Pancreas (tissue), 10 donors: Measurements from ENCODE around the gene CTSC. TPM values are rescaled to one million over a fixed set of nuclear protein-coding genes. Genes with fewer than 3 reads are reported as not detected.

Source experiments
- ATAC-seq, 4 donors: fragments of 200-7000 bp; cut with Tn5 transposase; one replicate each; pipeline versions ENCODE4 v1.8.0 to v1.9.1; 2020; ENCODE audit warnings: mild to moderate bottlenecking in 4 of 4, moderate library complexity in 4 of 4
- DNase-seq, 6 donors: peaks; one replicate each; pipeline ENCODE4 v3.0.0-alpha.2; 2020
- FAIRE-seq: peaks from 2 replicates; lab custom pipeline; 2012; peaks lifted over from hg19 to GRCh38; lab: Jason Lieb, UNC
- H3K27ac ChIP-seq, 4 donors: fragments of 200-600 bp; sonication (generic); 1 replicate in 3 of 4; 2 replicates in 1 of 4; pipeline versions ENCODE4 v1.5.0 to v1.8.0; 2020
- H3K27me3 ChIP-seq, 4 donors: fragments of 200-600 bp; one replicate each; pipeline ENCODE4 v1.8.0; 2021
- H3K36me3 ChIP-seq, 3 donors: fragments of 200-600 bp; sonication (generic) in 1 of 3; one replicate each; pipeline versions ENCODE4 v1.5.0 to v1.8.0; 2020 to 2021
- H3K4me1 ChIP-seq, 3 donors: fragments of 200-600 bp; one replicate each; pipeline ENCODE4 v1.8.0; 2021
- H3K4me3 ChIP-seq, 4 donors: fragments of 200-600 bp; sonication (generic) in 2 of 4; one replicate each; pipeline versions ENCODE4 v1.5.0 to v1.8.0; 2020 to 2021
- H3K9me3 ChIP-seq, 4 donors: fragments of 200-600 bp; one replicate each; pipeline ENCODE4 v1.8.0; 2021
- CTCF ChIP-seq, 4 donors: fragments of 200-600 bp; sonication (generic) in 3 of 4; IDR thresholded peaks; one replicate each; pipeline versions ENCODE4 v1.5.0 to v1.8.0; 2021; ENCODE audit warnings: antibody characterized with exemption in 4 of 4
- WGBS, 2 donors: extraction: QIAGEN DNeasy Blood & Tissue Kit; methylation state at CpG; one replicate each; pipeline ENCODE4 v1.1.7; 2013; 5-methylcytosine and 5-hydroxymethylcytosine counted together
- intact Hi-C, 3 donors: fragments of 100-400 bp; cut with DNase I; formaldehyde crosslinking; loops; one replicate each; pipeline versions ENCODE4 v1.11.1 to v1.14.2; 2022
- polyA plus RNA-seq, 2 donors: library from polyadenylated mRNA; stranded (reverse); fragments of 200-250 nt; gene quantifications; one replicate each; pipeline ENCODE4 v1.2.3, GENCODE V29; 2013
- total RNA-seq, 6 donors: library from RNA; stranded (reverse); fragmentation: NEBNext Ultra II Directional in 4 of 6; extraction: Animal tissue kit (Norgen Biotek cat#: 25700) in 4 of 6; gene quantifications; one replicate each; pipeline versions ENCODE4 v1.2.1 to v1.2.4, GENCODE V29; 2021 to 2023
- donor health status: healthy with polysubstance abuse.
- donor health status: DM: no; HTN: no; CAD: no; lungs with moderate emphysema.
- donor health status: DM: no; HTN: no; CAD: no.
- donor health status: control.
- donor health status: control.
- donor health status: Bipolar disorder and iron deficiency.
- donor health status: DM: yes; HTN: yes; CAD: no.
- donor health status: DM: no; HTN: no; CAD: no.
- donor health status: DM: no; HTN: no; CAD: no.
- donor health status: DM: yes; HTN: yes; CAD: no.

The CTSC gene
- total and polyA plus RNA-seq, 8 donors: 12.2 to 68.6 (median 22.2) TPM

GRCh38 chr11:88345949-88346348 lies 8.4 kb upstream of the CTSC start:
- Histone ChIP-seq H3K27me3 (no peaks in the 10 kb centered on the region), H3K9me3 (no peaks in the 10 kb centered on the region), H3K4me3 (no peak overlapping the region), H3K36me3 (no peaks in the 10 kb centered on the region), H3K4me1 (peaks cover 0 to 11% (median 0%) of the 10 kb centered on the region in 3 donors), H3K27ac (no peak overlapping the region)
- no peak for ATAC-seq
- no peak for DNase-seq
- intact Hi-C loops: no loop called here
- 90 to 91% methylated on average over 1 of the region's 1 CpG for WGBS, 2 donors
- FAIRE-seq: no peak
- no peak for TF ChIP-seq CTCF (IDR thresholded peaks at IDR 0.05)

- intact Hi-C loops: no loop called here
- FAIRE-seq (no peak), DNase-seq (no peak), ATAC-seq (no peak)
- no peak overlapping the region for H3K4me3 ChIP-seq
- H3K27me3 ChIP-seq: no peaks in the 10 kb centered on the region
- no peak overlapping the region for H3K27ac ChIP-seq
- 93 to 97% methylated on average over 2 of the region's 2 CpGs for WGBS, 2 donors
- H3K4me1 ChIP-seq: peaks cover 0 to 11% (median 0%) of the 10 kb centered on the region in 3 donors
- no peaks in the 10 kb centered on the region for H3K9me3 ChIP-seq
- no peaks in the 10 kb centered on the region for H3K36me3 ChIP-seq
- TF ChIP-seq CTCF (IDR thresholded peaks at IDR 0.05): no peak
Measured at GRCh38 chr11:88345408-88345807, 7.9 kb upstream of the CTSC start.

GRCh38 chr11:88344869-88345268 lies 7.3 kb upstream of the CTSC start:
- DNase-seq (no peak), ATAC-seq (no peak), FAIRE-seq (no peak)
- TF ChIP-seq CTCF (IDR thresholded peaks at IDR 0.05): no peak
- Histone ChIP-seq H3K9me3 (no peaks in the 10 kb centered on the region), H3K27me3 (no peaks in the 10 kb centered on the region), H3K4me3 (no peak overlapping the region), H3K36me3 (no peaks in the 10 kb centered on the region), H3K27ac (no peak overlapping the region), H3K4me1 (peaks cover 0 to 11% (median 0%) of the 10 kb centered on the region in 3 donors)
- intact Hi-C loops: no loop called here
- WGBS, 2 donors: 84 to 85% methylated on average over 2 of the region's 2 CpGs

GRCh38 chr11:88341522-88342251 lies 4.2 kb upstream of the CTSC start:
- H3K27ac ChIP-seq: no peak overlapping the region
- no peaks in the 10 kb centered on the region for H3K9me3 ChIP-seq
- no peak for DNase-seq
- H3K36me3 ChIP-seq: no peaks in the 10 kb centered on the region
- WGBS, 2 donors: 89 to 91% methylated on average over 4 of the region's 4 CpGs
- no peak overlapping the region for H3K4me3 ChIP-seq
- ATAC-seq: no peak
- H3K4me1 ChIP-seq: peaks cover 0 to 19% (median 8%) of the 10 kb centered on the region in 3 donors
- no peak for TF ChIP-seq CTCF (IDR thresholded peaks at IDR 0.05)
- intact Hi-C loops: no loop called here
- no peak for FAIRE-seq
- H3K27me3 ChIP-seq: no peaks in the 10 kb centered on the region

GRCh38 chr11:88340366-88340935 lies 2.9 kb upstream of the CTSC start:
- DNase-seq (no peak), FAIRE-seq (no peak), ATAC-seq (no peak)
- no peak overlapping the region for H3K27ac ChIP-seq
- no peak for TF ChIP-seq CTCF (IDR thresholded peaks at IDR 0.05)
- 57 to 82% methylated on average over 3 of the region's 3 CpGs for WGBS, 2 donors
- no peak overlapping the region for H3K4me3 ChIP-seq
- intact Hi-C loops: no loop called here
- H3K4me1 ChIP-seq: peaks cover 0 to 19% (median 8%) of the 10 kb centered on the region in 3 donors
- no peaks in the 10 kb centered on the region for H3K36me3 ChIP-seq
- H3K9me3 ChIP-seq: no peaks in the 10 kb centered on the region
- no peaks in the 10 kb centered on the region for H3K27me3 ChIP-seq
